ENCODE data around the gene RRN3. TPM values are rescaled to one million over a fixed set of nuclear protein-coding genes. Genes with fewer than 3 reads are reported as not detected.
"Not testable (repeated sequence)": the region's sequence is repeated elsewhere in the genome, so short reads cannot be mapped to it uniquely, and the experiment has no call there.

The RRN3 gene
- total RNA-seq, 3 donors from 2014 or later = 37.4 to 43.8 (median 38.0) TPM

DNA sequence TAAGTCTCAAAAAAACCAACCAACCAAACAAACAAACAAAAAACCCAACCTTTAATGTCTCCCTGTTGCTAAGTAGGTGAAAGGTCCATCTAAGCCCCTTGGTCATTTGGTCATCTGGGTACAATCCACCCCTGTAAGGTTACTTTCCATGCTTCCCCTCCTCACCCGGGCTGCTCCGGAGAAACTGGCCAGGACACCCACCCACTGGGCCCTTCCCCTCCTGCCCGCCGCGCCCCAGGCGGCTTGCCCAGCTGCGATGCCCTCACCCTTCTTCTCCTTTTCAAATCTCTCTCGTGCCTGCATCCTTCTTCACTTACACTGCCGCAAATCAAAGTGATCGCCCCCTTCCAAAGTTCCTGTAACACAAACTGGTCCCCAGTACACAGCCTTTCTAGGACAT, 40.2 kb downstream of the RRN3 start:
- no peaks in the 10 kb centered on the region for H3K36me3 ChIP-seq
- H3K9me3 ChIP-seq = no peaks in the 10 kb centered on the region
- H3K27ac ChIP-seq = peak overlapping the region in 1 of 2 donors; percentile 88
- intact Hi-C loops (cut with DNase I; ENCODE audit: low total_unique reads) = no loop called here
- TF ChIP-seq, protein P1, sequence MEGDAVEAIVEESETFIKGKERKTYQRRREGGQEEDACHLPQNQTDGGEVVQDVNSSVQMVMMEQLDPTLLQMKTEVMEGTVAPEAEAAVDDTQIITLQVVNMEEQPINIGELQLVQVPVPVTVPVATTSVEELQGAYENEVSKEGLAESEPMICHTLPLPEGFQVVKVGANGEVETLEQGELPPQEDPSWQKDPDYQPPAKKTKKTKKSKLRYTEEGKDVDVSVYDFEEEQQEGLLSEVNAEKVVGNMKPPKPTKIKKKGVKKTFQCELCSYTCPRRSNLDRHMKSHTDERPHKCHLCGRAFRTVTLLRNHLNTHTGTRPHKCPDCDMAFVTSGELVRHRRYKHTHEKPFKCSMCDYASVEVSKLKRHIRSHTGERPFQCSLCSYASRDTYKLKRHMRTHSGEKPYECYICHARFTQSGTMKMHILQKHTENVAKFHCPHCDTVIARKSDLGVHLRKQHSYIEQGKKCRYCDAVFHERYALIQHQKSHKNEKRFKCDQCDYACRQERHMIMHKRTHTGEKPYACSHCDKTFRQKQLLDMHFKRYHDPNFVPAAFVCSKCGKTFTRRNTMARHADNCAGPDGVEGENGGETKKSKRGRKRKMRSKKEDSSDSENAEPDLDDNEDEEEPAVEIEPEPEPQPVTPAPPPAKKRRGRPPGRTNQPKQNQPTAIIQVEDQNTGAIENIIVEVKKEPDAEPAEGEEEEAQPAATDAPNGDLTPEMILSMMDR (IDR thresholded peaks at IDR 0.05) = no peak
- no peak for TF ChIP-seq POLR2A (IDR thresholded peaks at IDR 0.05)
- no peak for TF ChIP-seq POLR2AphosphoS5 (IDR thresholded peaks at IDR 0.05)
- H3K4me1 ChIP-seq = no peaks in the 10 kb centered on the region
- H3K4me3 ChIP-seq = peak overlapping the region in 1 of 3 donors; percentile 97
- no peaks in the 10 kb centered on the region for H3K27me3 ChIP-seq
- no peak for DNase-seq (ENCODE audit: low spot score in 2 of 2)

DNA sequence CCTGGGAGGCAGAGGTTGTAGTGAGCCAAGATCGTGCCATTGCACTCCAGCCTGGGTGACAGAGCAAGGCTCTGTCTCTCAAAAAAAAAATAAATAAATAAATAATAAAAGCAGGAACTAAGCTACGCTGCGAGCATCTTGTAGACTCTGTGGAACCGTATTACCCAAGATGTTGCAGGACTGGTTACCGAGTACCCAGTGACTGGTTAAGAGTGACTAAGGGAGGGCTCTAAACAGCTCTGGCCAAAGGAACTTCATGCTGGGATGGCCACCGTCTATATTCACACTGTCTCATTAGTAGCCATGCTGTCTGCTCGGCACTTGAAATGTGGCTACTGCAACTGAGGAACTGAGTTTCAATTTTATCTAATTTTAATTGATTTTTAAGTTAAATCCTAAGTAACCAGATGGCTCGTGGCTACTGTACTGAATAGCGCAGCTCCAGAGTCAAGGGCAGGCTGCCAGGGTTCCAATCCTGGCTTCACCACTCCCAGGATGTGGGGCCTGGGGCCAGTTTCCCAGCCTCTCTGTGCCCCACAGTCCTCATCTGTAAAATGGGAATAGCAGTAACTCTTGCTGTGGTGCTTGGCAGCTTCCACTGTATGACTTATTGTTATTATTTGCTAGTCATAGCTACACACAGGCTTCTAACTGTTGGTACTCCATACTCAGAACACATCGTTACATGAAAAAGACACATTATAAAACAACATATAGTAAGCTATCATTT, 41.2 kb downstream of the RRN3 start:
- Histone ChIP-seq H3K4me1 (no peaks in the 10 kb centered on the region), H3K9me3 (no peaks in the 10 kb centered on the region), H3K4me3 (no peak overlapping the region), H3K27me3 (no peaks in the 10 kb centered on the region), H3K36me3 (no peaks in the 10 kb centered on the region), H3K27ac (peak overlapping the region in 1 of 2 donors; percentile 52)
- no peak for DNase-seq (ENCODE audit: low spot score in 2 of 2)
- TF ChIP-seq, protein P1 (IDR thresholded peaks at IDR 0.05) = no peak
- no peak for TF ChIP-seq POLR2A (IDR thresholded peaks at IDR 0.05)
- no peak for TF ChIP-seq POLR2AphosphoS5 (IDR thresholded peaks at IDR 0.05)
- intact Hi-C loops (cut with DNase I; ENCODE audit: low total_unique reads) = no loop called here

DNA sequence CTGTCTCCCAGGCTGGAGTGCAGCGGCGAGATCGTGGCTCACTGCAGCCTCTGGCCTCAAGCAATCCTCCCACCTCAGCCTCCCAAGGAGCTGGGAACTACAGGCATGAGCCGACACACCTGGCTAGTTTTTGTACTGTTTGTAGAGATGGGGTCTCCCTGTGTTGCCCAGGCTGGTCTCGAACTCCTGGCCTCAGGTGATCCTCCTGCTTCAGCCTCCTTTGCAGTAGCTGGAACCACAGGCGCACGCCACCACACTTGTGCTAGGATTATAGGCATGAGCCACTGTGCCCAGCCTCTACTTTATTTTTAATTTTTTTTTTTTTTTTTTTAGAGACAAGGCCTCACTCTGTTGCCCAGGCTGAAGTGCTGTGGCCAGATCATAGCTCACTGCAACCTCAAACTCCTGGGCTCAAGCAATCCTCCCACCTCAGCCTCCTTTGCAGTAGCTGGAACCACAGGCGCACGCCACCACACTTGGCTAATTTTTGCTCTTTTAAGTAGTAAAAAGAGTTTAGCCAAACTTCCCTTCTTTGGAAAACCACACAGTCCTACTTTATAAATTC, 42.6 kb downstream of the RRN3 start:
- TF ChIP-seq POLR2A (IDR thresholded peaks at IDR 0.05) (no peak), POLR2AphosphoS5 (IDR thresholded peaks at IDR 0.05) (no peak)
- TF ChIP-seq, protein P1 (IDR thresholded peaks at IDR 0.05) = no peak
- Histone ChIP-seq H3K36me3 (no peaks in the 10 kb centered on the region), H3K27me3 (no peaks in the 10 kb centered on the region), H3K4me1 (no peaks in the 10 kb centered on the region), H3K27ac (no peak overlapping the region), H3K4me3 (no peak overlapping the region), H3K9me3 (no peaks in the 10 kb centered on the region)
- intact Hi-C loops (cut with DNase I; ENCODE audit: low total_unique reads) = no loop called here
- DNase-seq (ENCODE audit: low spot score in 2 of 2) = no peak

DNA sequence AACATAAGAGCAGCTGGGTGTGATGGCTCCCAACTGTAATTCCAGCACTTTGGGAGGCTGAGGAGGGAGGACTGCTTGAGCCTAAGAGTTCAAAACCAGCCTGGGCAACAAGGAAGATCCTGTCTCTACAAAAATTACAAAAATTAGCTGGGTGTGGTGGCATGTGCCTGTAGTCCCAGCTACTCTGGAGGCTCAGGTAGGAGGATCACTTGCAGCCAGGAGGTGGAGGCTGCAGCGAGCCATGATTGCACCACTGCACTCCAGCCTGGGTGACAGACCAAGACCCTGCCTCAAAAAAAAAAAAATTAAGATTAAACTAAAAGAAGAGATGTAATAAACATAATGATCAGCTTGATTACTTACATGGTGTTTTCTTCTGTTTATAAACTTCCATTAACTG, 43.6 kb downstream of the RRN3 start:
- H3K27ac ChIP-seq; DNase-seq (ENCODE audit: low spot score in 2 of 2); H3K4me3 ChIP-seq; H3K36me3 ChIP-seq; intact Hi-C loops (cut with DNase I; ENCODE audit: low total_unique reads); H3K9me3 ChIP-seq; H3K4me1 ChIP-seq; H3K27me3 ChIP-seq: not testable (repeated sequence)

DNA sequence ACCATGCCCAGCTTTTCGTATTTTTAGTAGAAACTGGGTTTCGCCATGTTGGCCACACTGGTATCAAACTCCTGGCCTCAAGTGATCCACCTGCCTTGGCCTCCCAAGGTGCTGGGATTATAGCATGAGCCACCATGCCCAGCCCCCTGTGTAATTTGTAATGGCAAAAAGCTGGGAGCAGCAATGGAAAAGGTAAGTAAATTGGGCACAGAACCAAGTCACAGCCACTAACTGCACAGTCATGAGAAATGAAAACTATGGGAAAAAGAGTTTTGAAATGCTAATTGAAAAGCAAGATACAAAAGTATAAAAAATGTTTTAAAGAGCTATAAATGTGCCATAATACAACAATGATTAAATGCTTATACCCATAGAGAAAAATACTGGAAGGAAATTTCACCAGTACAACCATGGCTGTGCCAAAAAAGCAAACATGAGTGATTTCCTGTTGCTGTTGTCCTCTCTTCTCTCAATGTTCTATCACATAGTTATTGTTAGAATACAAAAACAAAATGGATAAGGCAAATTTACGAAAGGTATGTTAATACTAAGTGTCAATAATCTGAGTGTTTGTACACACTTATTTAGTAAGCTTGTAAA, 44.4 kb downstream of the RRN3 start:
- no peaks in the 10 kb centered on the region for H3K4me1 ChIP-seq
- intact Hi-C loops (cut with DNase I; ENCODE audit: low total_unique reads) = no loop called here
- H3K36me3 ChIP-seq = no peaks in the 10 kb centered on the region
- no peaks in the 10 kb centered on the region for H3K9me3 ChIP-seq
- H3K27me3 ChIP-seq = no peaks in the 10 kb centered on the region
- TF ChIP-seq, protein P1 (IDR thresholded peaks at IDR 0.05) = no peak
- TF ChIP-seq POLR2A (IDR thresholded peaks at IDR 0.05) = no peak
- no peak for TF ChIP-seq POLR2AphosphoS5 (IDR thresholded peaks at IDR 0.05)
- no peak overlapping the region for H3K4me3 ChIP-seq
- no peak overlapping the region for H3K27ac ChIP-seq
- no peak for DNase-seq (ENCODE audit: low spot score in 2 of 2)
